ENCODE measurements around the gene HBG1. TPM values are rescaled to one million over a fixed set of nuclear protein-coding genes. Genes with fewer than 3 reads are reported as not detected.

The HBG1 gene
- total and polyA plus RNA-seq, 11 donors = not detected

DNA sequence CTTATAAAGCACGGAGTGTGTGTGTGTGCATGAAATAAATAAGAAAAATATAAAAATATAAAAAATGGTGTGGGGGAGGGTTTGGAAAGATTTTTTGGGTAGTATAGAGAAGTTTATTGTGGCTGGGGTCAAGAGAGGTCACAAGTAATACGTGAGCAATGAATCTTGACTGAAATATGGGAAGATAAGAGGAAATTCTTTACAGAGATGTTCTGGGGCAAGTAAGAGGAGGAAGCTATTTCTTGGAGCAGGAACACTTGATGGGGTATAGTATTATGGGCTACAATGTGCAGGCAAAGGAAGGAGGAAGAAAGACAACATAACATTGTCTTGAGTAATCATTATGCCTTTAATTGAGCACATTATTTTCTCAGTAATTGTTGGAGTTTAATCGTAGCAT, 17.5 kb downstream of the HBG1 start:
- no peak overlapping the region for H3K4me3 ChIP-seq
- TF ChIP-seq, protein P1, sequence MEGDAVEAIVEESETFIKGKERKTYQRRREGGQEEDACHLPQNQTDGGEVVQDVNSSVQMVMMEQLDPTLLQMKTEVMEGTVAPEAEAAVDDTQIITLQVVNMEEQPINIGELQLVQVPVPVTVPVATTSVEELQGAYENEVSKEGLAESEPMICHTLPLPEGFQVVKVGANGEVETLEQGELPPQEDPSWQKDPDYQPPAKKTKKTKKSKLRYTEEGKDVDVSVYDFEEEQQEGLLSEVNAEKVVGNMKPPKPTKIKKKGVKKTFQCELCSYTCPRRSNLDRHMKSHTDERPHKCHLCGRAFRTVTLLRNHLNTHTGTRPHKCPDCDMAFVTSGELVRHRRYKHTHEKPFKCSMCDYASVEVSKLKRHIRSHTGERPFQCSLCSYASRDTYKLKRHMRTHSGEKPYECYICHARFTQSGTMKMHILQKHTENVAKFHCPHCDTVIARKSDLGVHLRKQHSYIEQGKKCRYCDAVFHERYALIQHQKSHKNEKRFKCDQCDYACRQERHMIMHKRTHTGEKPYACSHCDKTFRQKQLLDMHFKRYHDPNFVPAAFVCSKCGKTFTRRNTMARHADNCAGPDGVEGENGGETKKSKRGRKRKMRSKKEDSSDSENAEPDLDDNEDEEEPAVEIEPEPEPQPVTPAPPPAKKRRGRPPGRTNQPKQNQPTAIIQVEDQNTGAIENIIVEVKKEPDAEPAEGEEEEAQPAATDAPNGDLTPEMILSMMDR (IDR thresholded peaks at IDR 0.05) = no peak
- TF ChIP-seq POLR2A (IDR thresholded peaks at IDR 0.05) = no peak
- H3K27ac ChIP-seq = no peak overlapping the region
- no peaks in the 10 kb centered on the region for H3K9me3 ChIP-seq
- intact Hi-C loops (cut with DNase I) = no loop called here
- ATAC-seq (no peak), DNase-seq (no peak)
- no peaks in the 10 kb centered on the region for H3K4me1 ChIP-seq
- WGBS, 4 donors = 59 to 72% (median 65%) methylated on average over 3 of the region's 3 CpGs
- H3K27me3 ChIP-seq = peaks cover 0 to 3% (median 0%) of the 10 kb centered on the region in 9 donors
- H3K36me3 ChIP-seq = no peaks in the 10 kb centered on the region

DNA sequence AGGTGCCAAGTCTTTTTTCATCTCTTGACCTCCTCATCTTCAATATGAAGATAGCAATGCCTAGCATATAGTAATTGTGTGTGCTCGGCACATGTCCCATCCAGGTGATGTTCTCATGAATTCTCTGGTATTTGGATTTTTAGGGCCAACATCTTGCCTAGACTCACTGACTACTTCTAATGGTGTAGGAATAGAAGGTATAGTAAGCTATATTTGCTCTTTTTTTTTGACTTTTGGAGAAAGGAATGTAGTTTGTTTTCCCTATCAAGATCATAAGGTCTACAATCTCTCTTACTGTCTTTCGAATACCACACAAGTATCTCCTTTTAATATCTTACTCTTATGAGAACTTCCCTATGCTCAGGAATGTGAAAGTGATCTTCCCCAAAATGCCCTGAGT, 18.5 kb downstream of the HBG1 start:
- TF ChIP-seq, protein P1 (IDR thresholded peaks at IDR 0.05) = no peak
- TF ChIP-seq POLR2A (IDR thresholded peaks at IDR 0.05) = no peak
- Histone ChIP-seq H3K4me1 (no peaks in the 10 kb centered on the region), H3K36me3 (no peaks in the 10 kb centered on the region), H3K4me3 (no peak overlapping the region), H3K9me3 (no peaks in the 10 kb centered on the region), H3K27me3 (peaks cover 0 to 3% (median 0%) of the 10 kb centered on the region in 9 donors), H3K27ac (no peak overlapping the region)
- 76 to 94% (median 79%) methylated on average over 2 of the region's 2 CpGs for WGBS, 4 donors
- DNase-seq (no peak), ATAC-seq (no peak)
- intact Hi-C loops (cut with DNase I) = no loop called here

DNA sequence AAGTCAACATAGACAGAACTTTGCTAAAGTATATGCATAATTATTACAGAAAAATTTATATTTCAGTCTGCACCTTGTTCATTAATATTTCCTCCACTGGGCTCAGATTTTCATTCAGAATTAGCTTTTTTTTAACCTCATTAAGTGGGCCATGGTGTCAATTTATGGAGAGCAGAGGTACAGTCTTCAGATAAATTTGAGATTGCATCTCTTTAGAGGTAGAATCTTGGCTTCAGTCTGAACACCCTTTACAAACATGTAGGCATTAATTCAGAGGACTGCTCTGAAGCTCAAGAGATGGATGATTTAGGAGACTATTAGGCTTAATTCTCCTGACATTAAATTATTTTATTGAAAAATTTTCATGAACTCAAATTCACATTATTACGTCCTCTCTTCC, 19.4 kb downstream of the HBG1 start:
- TF ChIP-seq, protein P1 (IDR thresholded peaks at IDR 0.05) = no peak
- no peak for TF ChIP-seq POLR2A (IDR thresholded peaks at IDR 0.05)
- Histone ChIP-seq H3K9me3 (no peaks in the 10 kb centered on the region), H3K4me3 (no peak overlapping the region), H3K27me3 (peaks cover 0 to under 1% (median 0%) of the 10 kb centered on the region in 9 donors), H3K4me1 (no peaks in the 10 kb centered on the region), H3K27ac (no peak overlapping the region), H3K36me3 (no peaks in the 10 kb centered on the region)
- DNase-seq (no peak), ATAC-seq (no peak)
- WGBS, 4 donors = 81 to 92% (median 88%) methylated on average over 1 of the region's 1 CpG
- intact Hi-C loops (cut with DNase I) = no loop called here

DNA sequence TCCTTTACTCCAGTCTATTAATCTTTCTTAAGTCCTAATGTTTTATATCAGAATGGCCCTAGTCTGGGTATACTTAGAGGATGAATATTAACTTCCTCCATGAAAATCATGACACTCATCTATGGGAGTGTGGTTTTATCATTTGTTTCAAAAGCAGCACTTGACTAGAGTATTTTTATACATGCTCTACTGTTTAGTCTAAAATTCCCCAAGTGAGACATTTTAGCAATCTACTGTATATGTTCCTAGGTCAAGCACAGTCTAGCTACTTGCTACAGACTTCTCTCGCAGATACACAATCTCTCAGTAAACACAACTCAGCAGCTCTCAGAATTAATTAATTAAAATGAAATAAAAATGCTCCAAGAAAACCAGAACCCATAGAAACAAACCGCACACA, 19.9 kb downstream of the HBG1 start:
- TF ChIP-seq, protein P1 (IDR thresholded peaks at IDR 0.05) = no peak
- no peak for TF ChIP-seq POLR2A (IDR thresholded peaks at IDR 0.05)
- Histone ChIP-seq H3K4me1 (no peaks in the 10 kb centered on the region), H3K4me3 (no peak overlapping the region), H3K27ac (no peak overlapping the region), H3K9me3 (no peaks in the 10 kb centered on the region), H3K36me3 (no peaks in the 10 kb centered on the region), H3K27me3 (no peaks in the 10 kb centered on the region)
- DNase-seq = no peak
- intact Hi-C loops (cut with DNase I) = no loop called here
- no peak for ATAC-seq
- WGBS, 4 donors = 82 to 94% (median 85%) methylated on average over 2 of the region's 2 CpGs

Data from heart left ventricle (tissue), 16 donors.